Activated naive CD4-positive, alpha-beta T cell (primary cell): Measurements from ENCODE around the gene HSP90B1.

ENCODE experiments used
- DNase-seq, 4 experiments: peaks; one replicate each; lab custom pipeline; 2025; lab: John Stamatoyannopoulos, UW

Gene HSP90B1

DNA sequence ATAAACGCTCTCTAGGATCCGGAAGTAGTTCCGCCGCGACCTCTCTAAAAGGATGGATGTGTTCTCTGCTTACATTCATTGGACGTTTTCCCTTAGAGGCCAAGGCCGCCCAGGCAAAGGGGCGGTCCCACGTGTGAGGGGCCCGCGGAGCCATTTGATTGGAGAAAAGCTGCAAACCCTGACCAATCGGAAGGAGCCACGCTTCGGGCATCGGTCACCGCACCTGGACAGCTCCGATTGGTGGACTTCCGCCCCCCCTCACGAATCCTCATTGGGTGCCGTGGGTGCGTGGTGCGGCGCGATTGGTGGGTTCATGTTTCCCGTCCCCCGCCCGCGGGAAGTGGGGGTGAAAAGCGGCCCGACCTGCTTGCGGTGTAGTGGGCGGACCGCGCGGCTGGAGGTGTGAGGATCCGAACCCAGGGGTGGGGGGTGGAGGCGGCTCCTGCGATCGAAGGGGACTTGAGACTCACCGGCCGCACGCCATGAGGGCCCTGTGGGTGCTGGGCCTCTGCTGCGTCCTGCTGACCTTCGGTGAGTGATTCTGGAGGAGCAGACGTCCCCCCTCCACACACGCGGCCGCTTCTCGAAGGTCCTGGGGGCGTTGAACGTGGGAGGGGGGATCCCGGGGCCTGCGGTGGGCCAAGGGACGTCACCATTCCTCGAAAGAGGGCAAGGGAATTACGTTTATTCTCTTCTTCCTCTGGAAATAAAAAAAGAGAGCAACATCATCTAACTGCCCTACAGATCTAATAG is at the start of gene HSP90B1:
HSP90B1 (plus strand) TSS at position 377 of the 753 bp plus-strand sequence; CDS start at position 483, 106 bp downstream.
- peak; percentile 96 to 99 (median 98) for DNase-seq

GRCh38 chr12:103881261-103881660 is 48.9 kb upstream of the HSP90B1 start:
- no peak for DNase-seq

DNA sequence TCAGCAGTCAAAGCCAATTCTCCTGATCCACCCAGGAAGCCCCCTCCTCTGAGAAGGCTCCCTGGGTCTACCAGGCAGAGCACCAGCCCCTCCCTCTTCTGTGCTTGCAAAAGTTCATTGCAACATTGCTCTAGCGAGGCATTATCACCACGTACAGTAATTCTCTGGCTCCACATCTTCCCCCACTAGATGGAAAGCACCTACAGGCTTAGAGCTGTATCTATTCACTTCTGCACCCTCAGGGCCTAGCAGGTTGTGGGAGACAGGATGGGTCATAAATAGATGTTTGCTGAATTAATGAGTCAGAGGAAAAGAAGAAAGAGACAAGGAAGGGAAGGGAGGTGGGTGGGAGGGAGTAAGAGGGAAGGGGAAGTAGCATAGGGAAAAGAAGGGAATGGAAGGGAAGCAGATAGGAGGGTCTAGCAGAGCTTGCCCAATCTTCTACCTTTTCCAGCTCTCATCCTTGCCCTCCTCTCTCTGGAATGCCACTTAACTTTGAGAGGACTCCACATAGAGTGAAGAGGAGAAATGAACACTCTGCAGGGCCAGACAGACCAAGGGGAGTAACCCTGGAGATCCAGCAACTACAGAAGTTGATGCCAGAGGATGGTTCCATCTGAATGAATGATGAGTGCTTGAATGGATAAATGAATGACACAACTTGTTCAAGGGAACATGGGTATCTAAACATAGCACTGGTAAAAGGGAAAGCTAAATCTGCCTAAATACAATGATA is 47.2 kb upstream of the HSP90B1 start:
- no peak for DNase-seq

DNA sequence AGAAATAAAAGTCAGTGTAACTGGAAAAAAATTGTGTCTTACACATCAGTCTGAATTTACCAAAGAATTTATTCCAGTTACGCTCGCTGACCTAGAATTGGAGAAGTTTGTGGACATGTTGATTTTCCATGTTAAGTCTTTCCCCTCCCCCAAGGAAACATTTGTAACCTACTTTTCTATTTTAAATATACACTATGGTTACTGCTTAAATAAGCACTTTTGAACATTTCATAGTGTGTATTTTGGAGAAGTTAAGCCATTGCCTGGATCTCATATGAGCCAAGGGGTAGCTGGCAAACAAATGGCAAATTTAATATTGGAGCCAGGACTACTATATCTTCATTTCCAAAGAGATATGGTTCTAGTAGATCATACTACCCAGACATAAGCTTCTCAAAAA is 46.3 kb upstream of the HSP90B1 start:
- DNase-seq: no peak

DNA sequence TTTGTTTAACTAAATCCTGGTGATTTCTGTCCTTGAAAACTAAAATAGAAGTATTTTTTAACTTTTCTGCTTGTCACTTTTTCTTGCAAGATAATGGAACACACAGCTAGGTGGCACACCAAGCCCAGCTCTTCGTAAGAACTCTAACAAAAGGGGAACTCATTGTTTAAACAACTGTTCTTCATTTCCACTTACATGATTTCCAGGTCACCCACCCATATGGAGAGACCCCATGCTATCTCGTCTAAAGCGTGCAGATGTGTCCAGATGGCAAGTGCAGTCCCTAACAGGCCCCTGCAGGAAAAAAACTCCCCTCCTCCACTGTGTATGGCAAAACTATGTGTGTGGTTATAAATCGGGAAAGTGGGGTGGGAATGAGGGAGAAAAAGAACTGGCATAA is 45.9 kb upstream of the HSP90B1 start:
- DNase-seq: peak in 1 of 4 experiments; percentile 38

- no peak for DNase-seq
Measured at GRCh38 chr12:103886195-103886797, 43.9 kb upstream of the HSP90B1 start.

GRCh38 chr12:103887738-103888137 is 42.5 kb upstream of the HSP90B1 start:
- no peak for DNase-seq

DNA sequence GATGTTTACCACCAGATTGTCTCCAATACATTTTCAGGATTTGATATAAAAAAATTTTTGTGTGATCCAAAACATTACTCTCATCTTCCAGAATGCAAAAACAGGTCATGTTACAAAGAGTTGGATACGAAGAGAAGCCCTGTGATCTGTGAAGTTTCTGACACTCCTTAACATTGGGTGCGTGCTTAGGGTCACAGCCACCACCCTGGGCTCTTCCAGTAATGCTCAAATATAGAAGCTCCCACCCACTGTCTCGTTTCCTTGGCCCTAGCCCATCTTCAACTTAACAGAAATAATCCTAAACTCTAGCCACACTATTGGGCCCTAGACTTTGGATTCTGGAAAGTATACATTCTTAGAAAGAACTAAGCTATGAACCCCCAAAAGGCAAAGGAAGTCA is 32.9 kb upstream of the HSP90B1 start:
- DNase-seq: no peak

GRCh38 chr12:103901518-103902173 is 28.6 kb upstream of the HSP90B1 start:
- peak in 2 of 4 experiments; percentile 17 to 49 for DNase-seq

DNA sequence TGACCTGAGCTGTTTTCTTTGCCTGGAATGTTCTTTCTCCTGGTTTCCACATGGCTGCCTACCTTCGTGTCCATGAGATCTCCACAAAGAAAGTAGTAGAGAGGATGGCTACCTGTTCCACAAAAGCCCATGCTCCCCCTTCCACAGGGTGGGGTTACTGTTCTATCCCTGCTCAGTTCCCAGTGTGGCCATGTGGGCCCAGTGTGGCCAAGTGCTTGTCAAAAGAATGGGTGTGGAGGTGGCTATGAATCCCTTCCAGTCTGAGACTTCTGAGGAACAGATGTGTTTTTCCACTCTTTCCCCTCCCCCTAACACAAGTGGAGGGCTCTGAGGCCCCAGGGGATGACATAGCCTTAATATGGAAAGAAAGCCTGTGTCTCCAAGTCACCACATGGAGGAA is 26.2 kb upstream of the HSP90B1 start:
- DNase-seq: no peak

- DNase-seq: no peak
Measured at GRCh38 chr12:103905730-103906349, 24.4 kb upstream of the HSP90B1 start.

DNA sequence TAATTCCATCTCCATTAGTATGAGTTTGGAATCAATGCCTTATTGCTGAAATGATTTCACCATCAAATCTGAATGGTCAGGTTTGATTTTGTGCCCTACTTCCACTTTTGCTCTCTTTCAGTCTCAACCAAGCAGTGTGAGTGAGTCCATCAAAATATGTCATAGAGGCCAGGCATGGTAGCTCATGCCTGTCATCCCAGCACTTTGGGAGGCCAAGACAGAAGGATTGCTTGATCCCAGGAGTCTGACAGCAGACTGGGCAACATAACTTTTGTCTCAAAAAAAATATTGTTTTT is 22.0 kb upstream of the HSP90B1 start:
- DNase-seq: no peak

GRCh38 chr12:103908877-103909276 is 21.3 kb upstream of the HSP90B1 start:
- no peak for DNase-seq

DNA sequence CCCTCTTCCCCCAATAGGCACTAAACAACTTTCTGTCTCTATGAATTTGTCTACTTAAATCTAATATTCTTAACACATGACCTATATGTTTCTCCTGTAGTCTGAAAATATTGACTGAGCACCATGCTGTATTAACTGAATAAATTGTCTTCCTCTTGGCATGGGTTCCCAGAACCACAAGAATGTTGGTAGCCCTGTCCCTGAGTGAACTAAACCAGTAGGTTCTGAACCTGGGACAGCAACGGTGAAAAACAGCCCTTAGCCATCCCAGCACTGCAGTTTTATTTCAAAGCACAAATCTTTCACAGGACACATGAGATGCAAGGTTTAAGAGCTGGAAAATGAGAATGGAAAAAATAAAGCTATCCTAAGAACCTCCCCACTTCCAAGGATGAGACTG is 20.4 kb upstream of the HSP90B1 start:
- no peak for DNase-seq

DNA sequence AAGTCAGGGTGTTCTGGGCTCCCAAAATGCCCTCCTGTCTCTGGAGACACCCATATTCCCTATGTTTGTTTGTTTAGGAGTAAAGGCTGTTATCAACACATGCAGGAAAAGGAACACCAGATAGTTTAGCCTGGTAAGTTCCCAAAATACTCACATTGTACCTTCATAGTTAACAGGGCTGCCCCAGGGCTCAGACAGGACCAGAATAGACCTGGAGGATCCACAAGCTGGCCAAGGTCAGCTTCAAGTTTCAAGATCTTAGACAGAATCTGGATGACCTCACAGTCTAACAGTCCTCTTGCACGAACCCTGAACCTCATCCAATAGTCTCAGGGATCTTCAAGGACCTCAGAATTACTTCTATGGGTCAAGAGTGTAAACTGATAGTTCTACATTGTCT is 18.1 kb upstream of the HSP90B1 start:
- DNase-seq: no peak

GRCh38 chr12:103913100-103913499 is 17.1 kb upstream of the HSP90B1 start:
- DNase-seq: no peak

- DNase-seq: no peak
Measured at GRCh38 chr12:103915306-103915705, 14.9 kb upstream of the HSP90B1 start.

GRCh38 chr12:103917873-103918272 is 12.3 kb upstream of the HSP90B1 start:
- DNase-seq: no peak

GRCh38 chr12:103924761-103925641 is 5.2 kb upstream of the HSP90B1 start:
- DNase-seq: no peak

DNA sequence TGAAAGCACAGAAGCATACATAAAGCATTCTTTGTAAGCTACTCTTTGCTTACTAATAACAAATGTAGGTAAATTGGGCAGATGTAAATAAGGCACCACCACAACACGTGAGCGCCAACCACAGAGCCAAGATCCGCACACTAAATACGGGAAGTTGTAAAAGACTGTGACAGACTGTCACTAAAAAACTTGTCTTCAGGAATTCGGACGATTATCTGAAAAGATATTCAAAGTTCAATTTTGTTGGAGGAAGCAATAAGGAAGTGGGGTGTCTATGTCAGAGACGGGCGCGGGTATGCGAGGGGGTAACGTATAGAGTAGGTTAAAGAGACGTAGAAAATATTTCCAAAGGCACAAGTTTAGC is 1.5 kb upstream of the HSP90B1 start:
- DNase-seq: peak in 1 of 4 experiments; percentile 20
